BJ (cell line): Measurements from ENCODE around the gene COPA. TPM values are rescaled to one million over a fixed set of nuclear protein-coding genes. Genes with fewer than 3 reads are reported as not detected.

Source experiments
- CTCF ChIA-PET: fragments of 350-600 bp; formaldehyde crosslinking; extraction: SDS; loops from one replicate; lab custom pipeline; 2021; ENCODE audit warnings: antibody characterized with exemption, inconsistent platforms; lab: Yijun Ruan, JAX
- POLR2A ChIA-PET: fragments of 300-600 bp; sonication (Branson Sonifier 250); formaldehyde crosslinking; extraction: SDS; loops from one replicate; lab custom pipeline; 2021; ENCODE audit warnings: antibody characterized with exemption; lab: Charles Lee
- DNase-seq: peaks from one replicate; pipeline ENCODE4 v3.0.0-alpha.2; 2011; ENCODE audit warnings: low read depth
- H3K27me3 ChIP-seq: 2 replicates; pipeline ENCODE4 v1.6.0; 2011; ENCODE audit warnings: low read length; ENCODE audit not compliant: control insufficient read depth, insufficient read depth
- H3K36me3 ChIP-seq: 2 replicates; pipeline ENCODE4 v1.5.1; 2011; ENCODE audit warnings: low read length; ENCODE audit not compliant: control insufficient read depth, insufficient read depth
- H3K4me3 ChIP-seq: 2 replicates; pipeline ENCODE4 v1.5.1; 2011; ENCODE audit warnings: low read depth, mild to moderate bottlenecking, control low read depth, low read length
- CTCF ChIP-seq: IDR thresholded peaks from 2 replicates; pipeline ENCODE4 v1.5.1; 2011; ENCODE audit warnings: low read depth, mild to moderate bottlenecking, control low read depth, inconsistent platforms, low read length, moderate library complexity; ENCODE audit not compliant: insufficient read depth
- polyA plus RNA-seq: library from polyadenylated mRNA; depleted of rRNA; stranded (reverse); fragments of >200 nt; gene quantifications from 2 replicates; pipeline ENCODE4 v1.2.3, GENCODE V29; 2011

Gene COPA
- polyA plus RNA-seq, 1 experiment, result 267 TPM

- no peak overlapping the region for H3K4me3 ChIP-seq
- ChIA-PET CTCF (interaction anchor here (0.6 to 1.5 kb wide), 7 partner anchors 12 to 171 kb away, joined by 3 to 13 read pairs (median 3); no protein-coding TSS in a partner anchor), POLR2A (no interaction called here)
- no peak for DNase-seq
- H3K36me3 ChIP-seq, result no peaks in the 10 kb centered on the region; the same call in 1 of the 2 replicates
- no peak for TF ChIP-seq CTCF
- no peaks in the 10 kb centered on the region for H3K27me3 ChIP-seq
Measured at GRCh38 chr1:160256396-160257046, 86.5 kb downstream of the COPA start.

GRCh38 chr1:160255781-160256300 lies 87.2 kb downstream of the COPA start:
- H3K27me3 ChIP-seq, result no peaks in the 10 kb centered on the region
- no peak for DNase-seq
- TF ChIP-seq CTCF, result no peak
- no peaks in the 10 kb centered on the region; the same call in 1 of the 2 replicates for H3K36me3 ChIP-seq
- ChIA-PET POLR2A (no interaction called here), CTCF (interaction anchor here (2.4 kb wide), 1 partner anchor 62 kb away, joined by 10 read pairs; no protein-coding TSS in a partner anchor)
- H3K4me3 ChIP-seq, result no peak overlapping the region

GRCh38 chr1:160251687-160252526 lies 91.1 kb downstream of the COPA start:
- ChIA-PET POLR2A (interaction anchor here (0.5 kb wide), 1 partner anchor 171 kb away, joined by 6 read pairs; the partner anchor contains the start of gene KCNJ9), CTCF (interaction anchor here (0.5 to 5.5 kb wide), 47 partner anchors 9 to 329 kb away, joined by 3 to 98 read pairs (median 7); partner anchors contain the start of genes CASQ1, IGSF8, KCNJ10 and PEA15)
- Histone ChIP-seq H3K27me3 (no peaks in the 10 kb centered on the region), H3K36me3 (no peaks in the 10 kb centered on the region; the same call in 1 of the 2 replicates), H3K4me3 (no peak overlapping the region)
- DNase-seq, result peak; percentile 17
- TF ChIP-seq CTCF, result peak; percentile 70

GRCh38 chr1:160251011-160251410 lies 92.0 kb downstream of the COPA start:
- no peaks in the 10 kb centered on the region for H3K27me3 ChIP-seq
- TF ChIP-seq CTCF, result no peak
- POLR2A ChIA-PET, result no interaction called here
- peaks cover 1% of the 10 kb centered on the region; the same call in 1 of the 2 replicates for H3K36me3 ChIP-seq
- no peak for DNase-seq
- no peak overlapping the region for H3K4me3 ChIP-seq
- CTCF ChIA-PET, result interaction anchor here (1.0 to 5.5 kb wide), 19 partner anchors 10 to 165 kb away, joined by 3 to 98 read pairs (median 10); partner anchors contain the start of genes CASQ1, IGSF8, PEA15 and PEX19
